Measurements from ENCODE around the gene MED27. TPM values are rescaled to one million over a fixed set of nuclear protein-coding genes. Genes with fewer than 3 reads are reported as not detected.

MED27 gene
- total and polyA plus RNA-seq, 2 of the 8 experiments (the other 6 are each of a cell fraction or from before 2014, with no cell fraction given), result 29.9 to 56.5 TPM

DNA sequence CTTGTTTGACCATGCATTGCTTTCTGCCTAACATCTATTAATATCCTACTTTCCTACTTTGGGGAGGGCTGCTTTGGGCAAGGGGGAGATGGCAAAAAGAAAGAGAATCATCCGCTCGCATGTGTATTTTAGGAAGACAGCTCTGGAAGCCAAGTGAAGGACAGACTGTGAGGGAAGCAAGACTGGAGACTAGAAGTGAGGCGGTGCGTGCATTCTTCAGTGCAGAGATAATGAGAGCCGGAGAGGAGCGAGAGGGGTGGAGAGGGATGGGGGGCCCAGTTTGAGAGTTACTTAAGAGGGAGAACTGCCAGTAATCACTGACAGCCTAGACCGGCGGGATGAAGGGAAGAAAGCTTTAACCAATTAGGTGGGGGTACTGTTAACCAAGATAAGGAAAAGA lies 188.1 kb downstream of the MED27 start:
- Histone ChIP-seq H3K79me2 (ENCODE audit: control insufficient read depth in 1 of 2, insufficient read depth in 2 of 2, low read length in 2 of 2) (no peaks in the 10 kb centered on the region), H4K5ac (ENCODE audit: insufficient read length, low read depth, low read length) (no peak overlapping the region), H3K27ac (ENCODE audit: low read depth, low read length) (no peak overlapping the region), H2AK5ac (ENCODE audit: low read depth, low read length) (no peak overlapping the region), H3K14ac (ENCODE audit: insufficient read length) (no peak overlapping the region), H3K79me1 (ENCODE audit: low read depth, low read length) (no peaks in the 10 kb centered on the region), H3K9me3 (ENCODE audit: insufficient read depth in 2 of 2, low read depth in 1 of 2, low read length in 1 of 2) (no peaks in the 10 kb centered on the region), H3K4ac (replicated peaks; ENCODE audit: insufficient read length, low read depth, low read length) (no peak overlapping the region), H2AFZ (ENCODE audit: low read length) (no peak overlapping the region), H2BK15ac (ENCODE audit: low read length) (no peak overlapping the region), H2BK12ac (ENCODE audit: low read depth, low read length) (no peak overlapping the region), H3K56ac (replicated peaks; ENCODE audit: insufficient read length, low read depth, low read length) (no peak overlapping the region), H2BK120ac (replicated peaks; ENCODE audit: low read depth, low read length) (no peak overlapping the region), H2BK5ac (ENCODE audit: low read depth, low read length) (no peak overlapping the region), H4K91ac (replicated peaks; ENCODE audit: insufficient read length, low read length) (no peak overlapping the region), H3K23ac (ENCODE audit: insufficient read length) (no peak overlapping the region), H3K4me2 (ENCODE audit: insufficient read depth in 1 of 2, low read depth in 2 of 2, low read length in 2 of 2) (no peak overlapping the region), H3K4me3 (ENCODE audit: extremely low read depth in 1 of 4, insufficient read depth in 2 of 4, low read depth in 3 of 4, low read length in 4 of 4) (no peak overlapping the region), H3K18ac (ENCODE audit: extremely low read depth, low read length) (no peak overlapping the region), H3K9ac (replicated peaks in 1 of 4; ENCODE audit: extremely low read depth in 1 of 4, low read depth in 3 of 4, low read length in 3 of 4) (no peak overlapping the region), H3K4me1 (replicated peaks in 1 of 4; ENCODE audit: control insufficient read depth in 3 of 4, insufficient read depth in 4 of 4, low read length in 3 of 4) (peaks cover 8 to 39% (median 35%) of the 10 kb centered on the region in 4 experiments), H4K8ac (ENCODE audit: extremely low read depth, insufficient read depth, low read length) (no peak overlapping the region), H3K27me3 (replicated peaks in 1 of 4; ENCODE audit: control insufficient read depth in 3 of 4, extremely low read depth in 1 of 4, insufficient read depth in 3 of 4, low read length in 3 of 4) (no peaks in the 10 kb centered on the region), H3K36me3 (ENCODE audit: control insufficient read depth in 2 of 4, insufficient read depth in 4 of 4, low read length in 3 of 4) (0 out of 8 replicates have a peak, but pooled peaks cover 0 to 3% (median 0%) of the 10 kb centered on the region in 4 experiments), H4K20me1 (replicated peaks in 1 of 2; ENCODE audit: control insufficient read depth in 1 of 2, insufficient read depth in 2 of 2, low read length in 2 of 2) (no peaks in the 10 kb centered on the region), H3K23me2 (ENCODE audit: low read depth, low read length) (no peaks in the 10 kb centered on the region), H2BK20ac (ENCODE audit: low read length) (no peak overlapping the region)
- ChIA-PET POLR2A (ENCODE audit: partially characterized antibody) (no interaction called here), CTCF (ENCODE audit: partially characterized antibody) (interaction anchor here (1.4 kb wide), 1 partner anchor 10 kb away, joined by 3 read pairs; no protein-coding TSS in a partner anchor)
- 81% methylated on average over 8 of the region's 8 CpGs; no CpG with 5 or more reads in 1 of the 2 experiments for WGBS, 2 experiments (ENCODE audit: extremely low coverage in 1 of 2, insufficient coverage in 1 of 2, insufficient read length in 1 of 2, insufficient replicate concordance in 2 of 2, low coverage in 1 of 2, low lambda C conversion rate in 2 of 2, missing lambda C conversion rate in 1 of 2)
- DNase-seq (ENCODE audit: low read depth in 1 of 2, low spot score in 2 of 2) (no peak), FAIRE-seq (no peak)
- TF ChIP-seq POLR2A (IDR thresholded peaks at IDR 0.05; ENCODE audit: control extremely low read depth in 1 of 2, low read depth in 2 of 2, low read length in 2 of 2), result no peak
- TF ChIP-seq, protein P1, sequence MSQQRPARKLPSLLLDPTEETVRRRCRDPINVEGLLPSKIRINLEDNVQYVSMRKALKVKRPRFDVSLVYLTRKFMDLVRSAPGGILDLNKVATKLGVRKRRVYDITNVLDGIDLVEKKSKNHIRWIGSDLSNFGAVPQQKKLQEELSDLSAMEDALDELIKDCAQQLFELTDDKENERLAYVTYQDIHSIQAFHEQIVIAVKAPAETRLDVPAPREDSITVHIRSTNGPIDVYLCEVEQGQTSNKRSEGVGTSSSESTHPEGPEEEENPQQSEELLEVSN (IDR thresholded peaks at IDR 0.05), result no peak
- TF ChIP-seq, protein P2, sequence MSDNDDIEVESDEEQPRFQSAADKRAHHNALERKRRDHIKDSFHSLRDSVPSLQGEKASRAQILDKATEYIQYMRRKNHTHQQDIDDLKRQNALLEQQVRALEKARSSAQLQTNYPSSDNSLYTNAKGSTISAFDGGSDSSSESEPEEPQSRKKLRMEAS (IDR thresholded peaks at IDR 0.05), result no peak
- TF ChIP-seq CBX5 (IDR thresholded peaks at IDR 0.05; ENCODE audit: low read depth, low read length), result no peak
- TF ChIP-seq RXRA (IDR thresholded peaks at IDR 0.05; ENCODE audit: insufficient read depth, low read depth, low read length), result no peak
- no peak for TF ChIP-seq KDM1A (IDR thresholded peaks at IDR 0.05; ENCODE audit: borderline replicate concordance, low read length)
- no peak for TF ChIP-seq SIX5 (IDR thresholded peaks at IDR 0.05; ENCODE audit: low read depth, low read length)
- TF ChIP-seq TEAD4 (IDR thresholded peaks at IDR 0.05; ENCODE audit: low read depth, low read length), result no peak
- TF ChIP-seq CBX8 (IDR thresholded peaks at IDR 0.05; ENCODE audit: borderline replicate concordance, low read depth, low read length), result no peak
- TF ChIP-seq PHF8 (conservative IDR thresholded peaks at IDR 0.05; ENCODE audit: low read depth, low read length), result no peak
- no peak for TF ChIP-seq SP4 (IDR thresholded peaks at IDR 0.05; ENCODE audit: low read length)
- TF ChIP-seq GABPA (IDR thresholded peaks at IDR 0.05; ENCODE audit: borderline replicate concordance, insufficient read depth, low read length), result no peak
- TF ChIP-seq RFX5 (IDR thresholded peaks at IDR 0.05; ENCODE audit: borderline replicate concordance, low read depth, low read length), result no peak
- no peak for TF ChIP-seq FOSL1 (IDR thresholded peaks at IDR 0.05; ENCODE audit: insufficient read depth, low read depth, low read length)
